ENCODE data around the gene TAS2R14. TPM values are rescaled to one million over a fixed set of nuclear protein-coding genes. Genes with fewer than 3 reads are reported as not detected.

Gene TAS2R14
- total RNA-seq, 2 experiments from 2014 or later, result 2.4 to 2.9 TPM

- BruUV-seq (replicated peaks), result no TSS peak
- no peaks in the 10 kb centered on the region for H3K9me3 ChIP-seq (ENCODE audit: low read length)
- ChIA-PET POLR2A (interaction anchor here (1.2 kb wide), 1 partner anchor 9 kb away, joined by 3 read pairs; no protein-coding TSS in a partner anchor), CTCF (ENCODE audit: unreplicated experiment) (no interaction called here)
- no peaks in the 10 kb centered on the region for H4K20me1 ChIP-seq (ENCODE audit: insufficient read depth, low read length)
- no peak for DNase-seq (ENCODE audit: low spot score)
- no peak overlapping the region for H3K27ac ChIP-seq (ENCODE audit: low read depth, low read length, poor library complexity, severe bottlenecking)
- intact Hi-C loops (cut with micrococcal nuclease; ENCODE audit: unreplicated experiment), result no loop called here
- H3K4me1 ChIP-seq (ENCODE audit: insufficient read depth, low read length, poor library complexity, severe bottlenecking), result no peaks in the 10 kb centered on the region
- no peaks in the 10 kb centered on the region for H3K79me2 ChIP-seq (ENCODE audit: insufficient read depth, low read depth, low read length)
- no peak overlapping the region for H2AFZ ChIP-seq (ENCODE audit: low read length)
- no peak overlapping the region for H3K4me2 ChIP-seq (ENCODE audit: low read length)
- no peak overlapping the region for H3K4me3 ChIP-seq (ENCODE audit: low read depth, low read length, poor library complexity, severe bottlenecking)
- TF ChIP-seq EZH2phosphoT487 (IDR thresholded peaks at IDR 0.05; ENCODE audit: borderline replicate concordance, low read depth, low read length), result no peak
- TF ChIP-seq CTCF (conservative IDR thresholded peaks at IDR 0.05; ENCODE audit: low read length), result no peak
- H3K36me3 ChIP-seq (ENCODE audit: insufficient read depth, low read length), result no peaks in the 10 kb centered on the region
- H3K9me2 ChIP-seq (ENCODE audit: insufficient read depth, low read length), result no peaks in the 10 kb centered on the region
These were observed 3.0 kb upstream of the TAS2R14 start for GRCh38 chr12:10941916-10942607.

GRCh38 chr12:10941369-10941768 lies 2.3 kb upstream of the TAS2R14 start:
- Histone ChIP-seq H4K20me1 (ENCODE audit: insufficient read depth, low read length) (no peaks in the 10 kb centered on the region), H3K36me3 (ENCODE audit: insufficient read depth, low read length) (no peaks in the 10 kb centered on the region), H3K79me2 (ENCODE audit: insufficient read depth, low read depth, low read length) (no peaks in the 10 kb centered on the region), H3K4me1 (ENCODE audit: insufficient read depth, low read length, poor library complexity, severe bottlenecking) (no peaks in the 10 kb centered on the region), H2AFZ (ENCODE audit: low read length) (no peak overlapping the region), H3K27ac (ENCODE audit: low read depth, low read length, poor library complexity, severe bottlenecking) (no peak overlapping the region), H3K9me2 (ENCODE audit: insufficient read depth, low read length) (no peaks in the 10 kb centered on the region), H3K9me3 (ENCODE audit: low read length) (no peaks in the 10 kb centered on the region), H3K4me3 (ENCODE audit: low read depth, low read length, poor library complexity, severe bottlenecking) (no peak overlapping the region), H3K4me2 (ENCODE audit: low read length) (no peak overlapping the region)
- ChIA-PET CTCF (ENCODE audit: unreplicated experiment) (no interaction called here), POLR2A (no interaction called here)
- no peak for TF ChIP-seq CTCF (conservative IDR thresholded peaks at IDR 0.05; ENCODE audit: low read length)
- intact Hi-C loops (cut with micrococcal nuclease; ENCODE audit: unreplicated experiment), result no loop called here
- DNase-seq (ENCODE audit: low spot score), result no peak
- BruUV-seq (replicated peaks), result no TSS peak

- no peak for DNase-seq (ENCODE audit: low spot score)
- Histone ChIP-seq H3K9me3 (ENCODE audit: low read length) (no peaks in the 10 kb centered on the region), H3K4me3 (ENCODE audit: low read depth, low read length, poor library complexity, severe bottlenecking) (no peak overlapping the region), H3K36me3 (ENCODE audit: insufficient read depth, low read length) (no peaks in the 10 kb centered on the region), H3K4me1 (ENCODE audit: insufficient read depth, low read length, poor library complexity, severe bottlenecking) (no peaks in the 10 kb centered on the region), H3K9me2 (ENCODE audit: insufficient read depth, low read length) (no peaks in the 10 kb centered on the region), H4K20me1 (ENCODE audit: insufficient read depth, low read length) (no peaks in the 10 kb centered on the region), H3K27ac (ENCODE audit: low read depth, low read length, poor library complexity, severe bottlenecking) (no peak overlapping the region), H3K4me2 (ENCODE audit: low read length) (no peak overlapping the region), H3K79me2 (ENCODE audit: insufficient read depth, low read depth, low read length) (no peaks in the 10 kb centered on the region), H2AFZ (ENCODE audit: low read length) (no peak overlapping the region)
- CTCF ChIA-PET (ENCODE audit: unreplicated experiment), result no interaction called here
- BruUV-seq (replicated peaks), result no TSS peak
- POLR2A ChIA-PET, result no interaction called here
- intact Hi-C loops (cut with micrococcal nuclease; ENCODE audit: unreplicated experiment), result no loop called here
- TF ChIP-seq CTCF (conservative IDR thresholded peaks at IDR 0.05; ENCODE audit: low read length), result no peak
- TF ChIP-seq EZH2phosphoT487 (IDR thresholded peaks at IDR 0.05; ENCODE audit: borderline replicate concordance, low read depth, low read length), result no peak
These were observed 1.3 kb upstream of the TAS2R14 start for GRCh38 chr12:10940389-10940788.
